ENCODE data around the gene FRAS1.
A peak's percentile ranks its signal among the peaks of the same experiment; 100 is the strongest.
"Not testable (repeated sequence)": the region's sequence is repeated elsewhere in the genome, so short reads cannot be mapped to it uniquely, and the experiment has no call there.

The FRAS1 gene

GRCh38 chr4:78464265-78464664 is 407.1 kb downstream of the FRAS1 start:
- DNase-seq, result no peak
- no peaks in the 10 kb centered on the region for H3K36me3 ChIP-seq (ENCODE audit: control insufficient read depth in 4 of 4, insufficient read depth in 4 of 4, low read length in 3 of 4)
- CTCF ChIA-PET, result no interaction called here
- POLR2A ChIA-PET, result no interaction called here
- no peaks in the 10 kb centered on the region for H3K9me3 ChIP-seq (ENCODE audit: control extremely low read depth in 1 of 5, control insufficient read depth in 4 of 5, insufficient read depth in 2 of 5, low read depth in 1 of 5, low read length in 4 of 5)
- H3K27ac ChIP-seq (ENCODE audit: insufficient read depth in 1 of 2, low read depth in 1 of 2, low read length in 2 of 2, poor library complexity in 1 of 2, severe bottlenecking in 2 of 2), result no peak overlapping the region
- no peaks in the 10 kb centered on the region for H3K4me1 ChIP-seq (ENCODE audit: control extremely low read depth in 1 of 4, control insufficient read depth in 4 of 4, insufficient read depth in 4 of 4, low read length in 3 of 4)
- 88% methylated on average over 7 of the region's 7 CpGs for WGBS (ENCODE audit: insufficient coverage)
- H3K27me3 ChIP-seq (replicated peaks in 2 of 5; ENCODE audit: control insufficient read depth in 4 of 5, insufficient read depth in 5 of 5, low read length in 4 of 5), result no peaks in the 10 kb centered on the region
- no peak overlapping the region for H3K4me3 ChIP-seq (ENCODE audit: control insufficient read depth in 1 of 7, extremely low read depth in 1 of 7, insufficient read depth in 4 of 7, low read depth in 2 of 7, low read length in 6 of 7)

GRCh38 chr4:78467223-78467622 is 410.1 kb downstream of the FRAS1 start:
- H3K9me3 ChIP-seq (ENCODE audit: control extremely low read depth in 1 of 5, control insufficient read depth in 4 of 5, insufficient read depth in 2 of 5, low read depth in 1 of 5, low read length in 4 of 5); CTCF ChIA-PET; H3K4me1 ChIP-seq (ENCODE audit: control extremely low read depth in 1 of 4, control insufficient read depth in 4 of 4, insufficient read depth in 4 of 4, low read length in 3 of 4); H3K4me3 ChIP-seq (ENCODE audit: control insufficient read depth in 1 of 7, extremely low read depth in 1 of 7, insufficient read depth in 4 of 7, low read depth in 2 of 7, low read length in 6 of 7); POLR2A ChIA-PET; H3K27me3 ChIP-seq (replicated peaks in 2 of 5; ENCODE audit: control insufficient read depth in 4 of 5, insufficient read depth in 5 of 5, low read length in 4 of 5); DNase-seq; H3K36me3 ChIP-seq (ENCODE audit: control insufficient read depth in 4 of 4, insufficient read depth in 4 of 4, low read length in 3 of 4); H3K27ac ChIP-seq (ENCODE audit: insufficient read depth in 1 of 2, low read depth in 1 of 2, low read length in 2 of 2, poor library complexity in 1 of 2, severe bottlenecking in 2 of 2): not testable (repeated sequence)
- no CpG with 5 or more reads among the region's 1 CpG for WGBS (ENCODE audit: insufficient coverage)

- POLR2A ChIA-PET, result no interaction called here
- WGBS (ENCODE audit: insufficient coverage), result 85% methylated on average over 3 of the region's 3 CpGs
- Histone ChIP-seq H3K9me3 (ENCODE audit: control extremely low read depth in 1 of 5, control insufficient read depth in 4 of 5, insufficient read depth in 2 of 5, low read depth in 1 of 5, low read length in 4 of 5) (no peaks in the 10 kb centered on the region), H3K27ac (ENCODE audit: insufficient read depth in 1 of 2, low read depth in 1 of 2, low read length in 2 of 2, poor library complexity in 1 of 2, severe bottlenecking in 2 of 2) (no peak overlapping the region), H3K4me3 (ENCODE audit: control insufficient read depth in 1 of 7, extremely low read depth in 1 of 7, insufficient read depth in 4 of 7, low read depth in 2 of 7, low read length in 6 of 7) (no peak overlapping the region), H3K36me3 (ENCODE audit: control insufficient read depth in 4 of 4, insufficient read depth in 4 of 4, low read length in 3 of 4) (no peaks in the 10 kb centered on the region), H3K27me3 (replicated peaks in 2 of 5; ENCODE audit: control insufficient read depth in 4 of 5, insufficient read depth in 5 of 5, low read length in 4 of 5) (no peaks in the 10 kb centered on the region), H3K4me1 (ENCODE audit: control extremely low read depth in 1 of 4, control insufficient read depth in 4 of 4, insufficient read depth in 4 of 4, low read length in 3 of 4) (no peaks in the 10 kb centered on the region)
- CTCF ChIA-PET, result interaction anchor here (0.8 kb wide), 1 partner anchor 9 kb away, joined by 3 read pairs; no protein-coding TSS in a partner anchor
- no peak for DNase-seq
These were observed 411.1 kb downstream of the FRAS1 start for GRCh38 chr4:78468272-78468671.

- 89% methylated on average over 3 of the region's 3 CpGs for WGBS (ENCODE audit: insufficient coverage)
- Histone ChIP-seq H3K27ac (ENCODE audit: insufficient read depth in 1 of 2, low read depth in 1 of 2, low read length in 2 of 2, poor library complexity in 1 of 2, severe bottlenecking in 2 of 2) (no peak overlapping the region), H3K27me3 (replicated peaks in 2 of 5; ENCODE audit: control insufficient read depth in 4 of 5, insufficient read depth in 5 of 5, low read length in 4 of 5) (no peaks in the 10 kb centered on the region), H3K9me3 (ENCODE audit: control extremely low read depth in 1 of 5, control insufficient read depth in 4 of 5, insufficient read depth in 2 of 5, low read depth in 1 of 5, low read length in 4 of 5) (no peaks in the 10 kb centered on the region), H3K4me1 (ENCODE audit: control extremely low read depth in 1 of 4, control insufficient read depth in 4 of 4, insufficient read depth in 4 of 4, low read length in 3 of 4) (no peaks in the 10 kb centered on the region), H3K36me3 (ENCODE audit: control insufficient read depth in 4 of 4, insufficient read depth in 4 of 4, low read length in 3 of 4) (no peaks in the 10 kb centered on the region), H3K4me3 (ENCODE audit: control insufficient read depth in 1 of 7, extremely low read depth in 1 of 7, insufficient read depth in 4 of 7, low read depth in 2 of 7, low read length in 6 of 7) (peak overlapping the region in 1 of 7 experiments; percentile 29)
- peak in 2 of 3 donors; percentile 4 to 8 for DNase-seq
- POLR2A ChIA-PET, result no interaction called here
- CTCF ChIA-PET, result no interaction called here
These were observed 419.1 kb downstream of the FRAS1 start for GRCh38 chr4:78476108-78476704.

GRCh38 chr4:78477276-78477675 is 420.2 kb downstream of the FRAS1 start:
- Histone ChIP-seq H3K4me3 (ENCODE audit: control insufficient read depth in 1 of 7, extremely low read depth in 1 of 7, insufficient read depth in 4 of 7, low read depth in 2 of 7, low read length in 6 of 7) (no peak overlapping the region), H3K27ac (ENCODE audit: insufficient read depth in 1 of 2, low read depth in 1 of 2, low read length in 2 of 2, poor library complexity in 1 of 2, severe bottlenecking in 2 of 2) (no peak overlapping the region), H3K9me3 (ENCODE audit: control extremely low read depth in 1 of 5, control insufficient read depth in 4 of 5, insufficient read depth in 2 of 5, low read depth in 1 of 5, low read length in 4 of 5) (no peaks in the 10 kb centered on the region), H3K27me3 (replicated peaks in 2 of 5; ENCODE audit: control insufficient read depth in 4 of 5, insufficient read depth in 5 of 5, low read length in 4 of 5) (no peaks in the 10 kb centered on the region), H3K4me1 (ENCODE audit: control extremely low read depth in 1 of 4, control insufficient read depth in 4 of 4, insufficient read depth in 4 of 4, low read length in 3 of 4) (no peaks in the 10 kb centered on the region), H3K36me3 (ENCODE audit: control insufficient read depth in 4 of 4, insufficient read depth in 4 of 4, low read length in 3 of 4) (no peaks in the 10 kb centered on the region)
- ChIA-PET POLR2A (no interaction called here), CTCF (interaction anchor here (1.0 to 1.2 kb wide), 2 partner anchors 9 to 41 kb away, joined by 3 read pairs; no protein-coding TSS in a partner anchor)
- WGBS (ENCODE audit: insufficient coverage), result no CpG with 5 or more reads among the region's 1 CpG
- DNase-seq, result no peak

- H3K36me3 ChIP-seq (ENCODE audit: control insufficient read depth in 4 of 4, insufficient read depth in 4 of 4, low read length in 3 of 4), result no peaks in the 10 kb centered on the region
- no peak overlapping the region for H3K4me3 ChIP-seq (ENCODE audit: control insufficient read depth in 1 of 7, extremely low read depth in 1 of 7, insufficient read depth in 4 of 7, low read depth in 2 of 7, low read length in 6 of 7)
- no peaks in the 10 kb centered on the region for H3K27me3 ChIP-seq (replicated peaks in 2 of 5; ENCODE audit: control insufficient read depth in 4 of 5, insufficient read depth in 5 of 5, low read length in 4 of 5)
- ChIA-PET POLR2A (no interaction called here), CTCF (no interaction called here)
- DNase-seq, result no peak
- no peaks in the 10 kb centered on the region for H3K9me3 ChIP-seq (ENCODE audit: control extremely low read depth in 1 of 5, control insufficient read depth in 4 of 5, insufficient read depth in 2 of 5, low read depth in 1 of 5, low read length in 4 of 5)
- no peaks in the 10 kb centered on the region for H3K4me1 ChIP-seq (ENCODE audit: control extremely low read depth in 1 of 4, control insufficient read depth in 4 of 4, insufficient read depth in 4 of 4, low read length in 3 of 4)
- H3K27ac ChIP-seq (ENCODE audit: insufficient read depth in 1 of 2, low read depth in 1 of 2, low read length in 2 of 2, poor library complexity in 1 of 2, severe bottlenecking in 2 of 2), result no peak overlapping the region
These were observed 421.4 kb downstream of the FRAS1 start for GRCh38 chr4:78478523-78478922.

- H3K4me3 ChIP-seq (ENCODE audit: control insufficient read depth in 1 of 7, extremely low read depth in 1 of 7, insufficient read depth in 4 of 7, low read depth in 2 of 7, low read length in 6 of 7), result no peak overlapping the region
- DNase-seq, result no peak
- CTCF ChIA-PET, result no interaction called here
- no peaks in the 10 kb centered on the region for H3K27me3 ChIP-seq (replicated peaks in 2 of 5; ENCODE audit: control insufficient read depth in 4 of 5, insufficient read depth in 5 of 5, low read length in 4 of 5)
- no peaks in the 10 kb centered on the region for H3K9me3 ChIP-seq (ENCODE audit: control extremely low read depth in 1 of 5, control insufficient read depth in 4 of 5, insufficient read depth in 2 of 5, low read depth in 1 of 5, low read length in 4 of 5)
- no peak overlapping the region for H3K27ac ChIP-seq (ENCODE audit: insufficient read depth in 1 of 2, low read depth in 1 of 2, low read length in 2 of 2, poor library complexity in 1 of 2, severe bottlenecking in 2 of 2)
- H3K4me1 ChIP-seq (ENCODE audit: control extremely low read depth in 1 of 4, control insufficient read depth in 4 of 4, insufficient read depth in 4 of 4, low read length in 3 of 4), result no peaks in the 10 kb centered on the region
- no peaks in the 10 kb centered on the region for H3K36me3 ChIP-seq (ENCODE audit: control insufficient read depth in 4 of 4, insufficient read depth in 4 of 4, low read length in 3 of 4)
- POLR2A ChIA-PET, result no interaction called here
- 100% methylated on average over 1 of the region's 1 CpG for WGBS (ENCODE audit: insufficient coverage)
These were observed 423.2 kb downstream of the FRAS1 start for GRCh38 chr4:78480286-78480685.
